ENCODE measurements around the gene FGD3.

Gene FGD3

GRCh38 chr9:93040409-93040808 lies 93.1 kb downstream of the FGD3 start:
- H3K4me3 ChIP-seq (ENCODE audit: insufficient read length, low read depth): no peak overlapping the region
- H3K4me1 ChIP-seq (ENCODE audit: insufficient read depth, insufficient read length): peaks cover 14% of the 10 kb centered on the region
- H3K9me3 ChIP-seq (ENCODE audit: insufficient read depth, low read length): no peaks in the 10 kb centered on the region
- no peak overlapping the region for H3K9ac ChIP-seq (ENCODE audit: insufficient read length, low read depth)
- no peaks in the 10 kb centered on the region for H3K27me3 ChIP-seq (ENCODE audit: insufficient read depth, insufficient read length)
- no peak for TF ChIP-seq SUZ12 (IDR thresholded peaks at IDR 0.05; ENCODE audit: extremely low read depth, insufficient read depth, insufficient read length)
- no peak for TF ChIP-seq YY1 (IDR thresholded peaks at IDR 0.05; ENCODE audit: insufficient read depth, insufficient read length)
- TF ChIP-seq ZNF274 (IDR thresholded peaks at IDR 0.05; ENCODE audit: low read depth, low read length): no peak
- no peak for DNase-seq (ENCODE audit: low read depth, low spot score)
- H3K36me3 ChIP-seq (ENCODE audit: insufficient read depth, insufficient read length, low read length): no peaks in the 10 kb centered on the region

- no peak overlapping the region for H3K4me3 ChIP-seq (ENCODE audit: insufficient read length, low read depth)
- H3K4me1 ChIP-seq (ENCODE audit: insufficient read depth, insufficient read length): peaks cover 14% of the 10 kb centered on the region
- H3K36me3 ChIP-seq (ENCODE audit: insufficient read depth, insufficient read length, low read length): no peaks in the 10 kb centered on the region
- TF ChIP-seq ZNF274 (IDR thresholded peaks at IDR 0.05; ENCODE audit: low read depth, low read length) (no peak), YY1 (IDR thresholded peaks at IDR 0.05; ENCODE audit: insufficient read depth, insufficient read length) (no peak), SUZ12 (IDR thresholded peaks at IDR 0.05; ENCODE audit: extremely low read depth, insufficient read depth, insufficient read length) (no peak)
- H3K9me3 ChIP-seq (ENCODE audit: insufficient read depth, low read length): no peaks in the 10 kb centered on the region
- H3K27me3 ChIP-seq (ENCODE audit: insufficient read depth, insufficient read length): no peaks in the 10 kb centered on the region
- H3K9ac ChIP-seq (ENCODE audit: insufficient read length, low read depth): no peak overlapping the region
- no peak for DNase-seq (ENCODE audit: low read depth, low spot score)
These were observed 93.9 kb downstream of the FGD3 start for GRCh38 chr9:93041108-93041802.

- TF ChIP-seq YY1 (IDR thresholded peaks at IDR 0.05; ENCODE audit: insufficient read depth, insufficient read length): no peak
- TF ChIP-seq ZNF274 (IDR thresholded peaks at IDR 0.05; ENCODE audit: low read depth, low read length): no peak
- TF ChIP-seq SUZ12 (IDR thresholded peaks at IDR 0.05; ENCODE audit: extremely low read depth, insufficient read depth, insufficient read length): no peak
- Histone ChIP-seq H3K27me3 (ENCODE audit: insufficient read depth, insufficient read length) (no peaks in the 10 kb centered on the region), H3K36me3 (ENCODE audit: insufficient read depth, insufficient read length, low read length) (no peaks in the 10 kb centered on the region), H3K4me3 (ENCODE audit: insufficient read length, low read depth) (no peak overlapping the region), H3K9ac (ENCODE audit: insufficient read length, low read depth) (no peak overlapping the region), H3K4me1 (ENCODE audit: insufficient read depth, insufficient read length) (peaks cover under 1% of the 10 kb centered on the region), H3K9me3 (ENCODE audit: insufficient read depth, low read length) (no peaks in the 10 kb centered on the region)
- no peak for DNase-seq (ENCODE audit: low read depth, low spot score)
These were observed 95.8 kb downstream of the FGD3 start for GRCh38 chr9:93043122-93043521.

DNA sequence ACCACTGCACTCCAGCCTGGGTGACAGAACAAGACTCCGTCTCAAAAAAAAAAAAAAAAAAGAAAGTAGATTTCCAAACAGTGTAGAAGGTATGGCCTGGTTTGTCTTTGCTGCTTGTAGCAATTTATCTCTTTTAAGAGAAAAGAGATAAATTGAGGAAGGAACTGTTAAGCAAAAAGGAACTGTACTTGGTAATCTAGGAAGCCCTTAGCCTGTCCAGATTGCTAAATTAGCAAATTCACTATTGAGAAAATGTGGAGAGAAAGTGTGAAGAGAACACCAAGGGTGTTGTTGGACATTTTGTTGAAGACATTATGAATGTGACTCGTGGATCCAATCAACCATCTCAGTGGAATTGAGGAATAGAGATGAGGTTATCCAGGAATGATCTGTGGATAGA lies 98.2 kb downstream of the FGD3 start:
- Histone ChIP-seq H3K4me3 (ENCODE audit: insufficient read length, low read depth) (no peak overlapping the region), H3K9me3 (ENCODE audit: insufficient read depth, low read length) (no peaks in the 10 kb centered on the region), H3K36me3 (ENCODE audit: insufficient read depth, insufficient read length, low read length) (no peaks in the 10 kb centered on the region), H3K4me1 (ENCODE audit: insufficient read depth, insufficient read length) (peaks cover 5% of the 10 kb centered on the region), H3K9ac (ENCODE audit: insufficient read length, low read depth) (no peak overlapping the region), H3K27me3 (ENCODE audit: insufficient read depth, insufficient read length) (no peaks in the 10 kb centered on the region)
- no peak for DNase-seq (ENCODE audit: low read depth, low spot score)
- TF ChIP-seq ZNF274 (IDR thresholded peaks at IDR 0.05; ENCODE audit: low read depth, low read length) (no peak), YY1 (IDR thresholded peaks at IDR 0.05; ENCODE audit: insufficient read depth, insufficient read length) (no peak), SUZ12 (IDR thresholded peaks at IDR 0.05; ENCODE audit: extremely low read depth, insufficient read depth, insufficient read length) (no peak)

DNA sequence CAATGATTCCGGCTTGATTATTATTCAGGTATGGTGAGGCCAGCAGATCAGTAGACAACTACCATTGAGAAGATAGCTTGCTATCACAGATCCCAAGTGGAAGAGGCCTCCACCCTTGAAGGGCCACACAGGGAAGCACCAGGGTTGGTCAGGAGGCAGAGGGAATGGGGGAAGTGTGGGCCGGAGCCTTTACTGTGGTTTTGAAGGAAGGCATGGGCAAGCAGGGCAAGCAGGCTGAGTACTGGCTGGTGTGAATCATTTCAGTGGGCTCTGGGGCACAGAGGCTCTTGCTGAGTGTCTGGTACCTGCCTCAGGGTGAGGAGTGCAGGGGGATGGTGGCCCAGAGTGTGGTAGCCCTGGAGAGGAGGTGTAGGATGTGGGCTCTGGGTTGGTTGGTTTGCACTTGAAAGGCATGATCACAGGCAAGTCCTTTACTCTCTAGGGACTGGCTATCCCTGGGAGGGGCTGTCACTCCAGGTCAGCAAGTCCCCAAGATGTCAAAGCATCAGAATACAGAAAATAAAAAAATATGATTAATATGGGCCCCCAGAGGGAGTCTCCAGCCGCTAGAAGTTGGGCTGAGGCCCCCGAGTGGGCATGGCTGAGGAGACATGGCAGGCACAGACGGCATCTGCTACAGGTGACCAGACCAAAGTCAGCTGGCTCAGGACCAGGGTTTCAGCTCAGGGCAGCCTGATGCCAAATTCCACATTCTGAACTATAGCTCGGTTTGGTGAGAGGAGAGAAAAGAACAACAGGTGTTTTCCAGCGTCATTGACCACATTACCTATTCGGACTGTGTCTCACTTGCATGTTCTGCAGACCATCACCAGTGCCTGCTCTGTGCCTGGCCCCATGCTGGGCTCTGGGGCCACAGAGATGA lies 101.5 kb downstream of the FGD3 start:
- no peaks in the 10 kb centered on the region for H3K9me3 ChIP-seq (ENCODE audit: insufficient read depth, low read length)
- no peak overlapping the region for H3K4me3 ChIP-seq (ENCODE audit: insufficient read length, low read depth)
- peaks cover 13% of the 10 kb centered on the region for H3K4me1 ChIP-seq (ENCODE audit: insufficient read depth, insufficient read length)
- no peak for DNase-seq (ENCODE audit: low read depth, low spot score)
- no peaks in the 10 kb centered on the region for H3K27me3 ChIP-seq (ENCODE audit: insufficient read depth, insufficient read length)
- H3K9ac ChIP-seq (ENCODE audit: insufficient read length, low read depth): no peak overlapping the region
- H3K36me3 ChIP-seq (ENCODE audit: insufficient read depth, insufficient read length, low read length): no peaks in the 10 kb centered on the region
- no peak for TF ChIP-seq SUZ12 (IDR thresholded peaks at IDR 0.05; ENCODE audit: extremely low read depth, insufficient read depth, insufficient read length)
- TF ChIP-seq YY1 (IDR thresholded peaks at IDR 0.05; ENCODE audit: insufficient read depth, insufficient read length): no peak
- TF ChIP-seq ZNF274 (IDR thresholded peaks at IDR 0.05; ENCODE audit: low read depth, low read length): no peak

DNA sequence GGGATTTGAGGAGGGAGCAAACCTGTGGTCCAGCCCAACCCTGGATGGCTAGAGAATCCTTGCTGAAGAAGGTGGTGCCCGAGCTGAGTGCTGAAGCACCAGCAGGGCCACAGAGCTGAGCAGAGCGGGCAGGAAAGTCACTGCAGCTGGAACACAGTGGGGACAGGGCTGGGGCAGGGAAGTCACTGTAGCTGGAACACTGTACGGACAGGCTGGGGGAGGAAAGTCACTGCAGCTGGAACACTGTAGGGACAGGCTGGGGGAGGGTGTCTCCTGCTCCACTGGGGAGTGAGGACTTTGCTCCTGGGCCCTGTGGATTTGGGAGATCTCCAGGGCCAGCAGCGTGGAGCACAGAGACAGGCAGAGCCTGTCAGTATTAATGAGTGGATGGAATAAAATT lies 102.2 kb downstream of the FGD3 start:
- H3K4me3 ChIP-seq (ENCODE audit: insufficient read length, low read depth): no peak overlapping the region
- peaks cover 15% of the 10 kb centered on the region for H3K4me1 ChIP-seq (ENCODE audit: insufficient read depth, insufficient read length)
- no peak overlapping the region for H3K9ac ChIP-seq (ENCODE audit: insufficient read length, low read depth)
- H3K27me3 ChIP-seq (ENCODE audit: insufficient read depth, insufficient read length): no peaks in the 10 kb centered on the region
- DNase-seq (ENCODE audit: low read depth, low spot score): no peak
- no peak for TF ChIP-seq YY1 (IDR thresholded peaks at IDR 0.05; ENCODE audit: insufficient read depth, insufficient read length)
- TF ChIP-seq ZNF274 (IDR thresholded peaks at IDR 0.05; ENCODE audit: low read depth, low read length): no peak
- TF ChIP-seq SUZ12 (IDR thresholded peaks at IDR 0.05; ENCODE audit: extremely low read depth, insufficient read depth, insufficient read length): no peak
- H3K36me3 ChIP-seq (ENCODE audit: insufficient read depth, insufficient read length, low read length): no peaks in the 10 kb centered on the region
- no peaks in the 10 kb centered on the region for H3K9me3 ChIP-seq (ENCODE audit: insufficient read depth, low read length)

GRCh38 chr9:93050231-93050630 lies 102.9 kb downstream of the FGD3 start:
- TF ChIP-seq ZNF274 (IDR thresholded peaks at IDR 0.05; ENCODE audit: low read depth, low read length): no peak
- TF ChIP-seq YY1 (IDR thresholded peaks at IDR 0.05; ENCODE audit: insufficient read depth, insufficient read length): no peak
- no peak for TF ChIP-seq SUZ12 (IDR thresholded peaks at IDR 0.05; ENCODE audit: extremely low read depth, insufficient read depth, insufficient read length)
- Histone ChIP-seq H3K4me3 (ENCODE audit: insufficient read length, low read depth) (no peak overlapping the region), H3K36me3 (ENCODE audit: insufficient read depth, insufficient read length, low read length) (no peaks in the 10 kb centered on the region), H3K27me3 (ENCODE audit: insufficient read depth, insufficient read length) (no peaks in the 10 kb centered on the region), H3K4me1 (ENCODE audit: insufficient read depth, insufficient read length) (peaks cover 19% of the 10 kb centered on the region), H3K9me3 (ENCODE audit: insufficient read depth, low read length) (no peaks in the 10 kb centered on the region), H3K9ac (ENCODE audit: insufficient read length, low read depth) (no peak overlapping the region)
- DNase-seq (ENCODE audit: low read depth, low spot score): no peak
